Activated CD4-positive, CD25-positive, alpha-beta regulatory T cell treated with anti-CD3 and anti-CD28 coated beads, Interleukin-2, amount 50 U/mL, for 72 hours (primary cell): ENCODE results near the gene FZR1.
"Not testable (repeated sequence)": the region's sequence is repeated elsewhere in the genome, so short reads cannot be mapped to it uniquely, and the experiment has no call there.

Experiments used
- DNase-seq: peaks from one replicate; pipeline ENCODE4 v3.0.0; 2021

The FZR1 gene

GRCh38 chr19:3497757-3498520, 8.2 kb upstream of the FZR1 start:
- no peak for DNase-seq

- DNase-seq: no peak
Measured at GRCh38 chr19:3499738-3500428, 6.2 kb upstream of the FZR1 start.

- DNase-seq: peak; percentile 93
Measured at GRCh38 chr19:3500429-3501101, 5.5 kb upstream of the FZR1 start, which contains the start of gene DOHH. DOHH (minus strand) TSS chr19:3500674; CDS start chr19:3496814, 3,860 bp downstream.

GRCh38 chr19:3501780-3502179, 4.3 kb upstream of the FZR1 start:
- no peak for DNase-seq

GRCh38 chr19:3503036-3503572, 3.0 kb upstream of the FZR1 start:
- no peak for DNase-seq

- DNase-seq: no peak
Measured at GRCh38 chr19:3504735-3505134, 1.4 kb upstream of the FZR1 start.

GRCh38 chr19:3506384-3507340, 551 bp downstream of the FZR1 start:
- DNase-seq: no peak

GRCh38 chr19:3507371-3508120, 1.4 kb downstream of the FZR1 start:
- no peak for DNase-seq

GRCh38 chr19:3508121-3508661, 2.1 kb downstream of the FZR1 start:
- DNase-seq: not testable (repeated sequence)

- DNase-seq: no peak
Measured at GRCh38 chr19:3508771-3509535, 2.8 kb downstream of the FZR1 start.

GRCh38 chr19:3509566-3509989, 3.5 kb downstream of the FZR1 start:
- no peak for DNase-seq

GRCh38 chr19:3510727-3511126, 4.6 kb downstream of the FZR1 start:
- DNase-seq: no peak

- DNase-seq: no peak
Measured at GRCh38 chr19:3511506-3512251, 5.6 kb downstream of the FZR1 start.

GRCh38 chr19:3512562-3513228, 6.6 kb downstream of the FZR1 start:
- no peak for DNase-seq

GRCh38 chr19:3513229-3514140, 7.4 kb downstream of the FZR1 start:
- DNase-seq: no peak

- no peak for DNase-seq
Measured at GRCh38 chr19:3514930-3515329, 8.8 kb downstream of the FZR1 start.

GRCh38 chr19:3515891-3516422, 9.8 kb downstream of the FZR1 start:
- DNase-seq: no peak
